GM04504 (cell line): ENCODE data around the gene CDC42EP5.
"Not testable (repeated sequence)": the region's sequence is repeated elsewhere in the genome, so short reads cannot be mapped to it uniquely, and the experiment has no call there.

Source experiments
- DNase-seq: peaks from one replicate; pipeline ENCODE4 v3.0.0-alpha.2; 2012; ENCODE audit warnings: low read depth

CDC42EP5 gene

GRCh38 chr19:54473071-54473891, at the start of gene CDC42EP5:
Gene CDC42EP5 (minus strand): TSS chr19:54473296. CDS start chr19:54465547, 7,749 bp downstream.
- peak; percentile 71 for DNase-seq

- DNase-seq: no peak
These were observed 48.9 kb upstream of the CDC42EP5 start for GRCh38 chr19:54521860-54522513.

- DNase-seq: no peak
These were observed 48.1 kb upstream of the CDC42EP5 start for GRCh38 chr19:54521022-54521859.

GRCh38 chr19:54518844-54519243, 45.7 kb upstream of the CDC42EP5 start:
- no peak for DNase-seq

- no peak for DNase-seq
These were observed 44.4 kb upstream of the CDC42EP5 start for GRCh38 chr19:54517483-54517882.

- DNase-seq: no peak
These were observed 42.1 kb upstream of the CDC42EP5 start for GRCh38 chr19:54515156-54515555.

- not testable (repeated sequence) for DNase-seq
These were observed 36.3 kb upstream of the CDC42EP5 start for GRCh38 chr19:54509200-54509940.

- DNase-seq: not testable (repeated sequence)
These were observed 35.4 kb upstream of the CDC42EP5 start for GRCh38 chr19:54508487-54508886.

- DNase-seq: no peak
These were observed 34.7 kb upstream of the CDC42EP5 start for GRCh38 chr19:54507824-54508223.

- not testable (repeated sequence) for DNase-seq
These were observed 34.1 kb upstream of the CDC42EP5 start for GRCh38 chr19:54507038-54507717.

GRCh38 chr19:54506079-54506478, 33.0 kb upstream of the CDC42EP5 start:
- no peak for DNase-seq

GRCh38 chr19:54505542-54505941, 32.4 kb upstream of the CDC42EP5 start:
- not testable (repeated sequence) for DNase-seq

- DNase-seq: no peak
These were observed 29.5 kb upstream of the CDC42EP5 start, which contains the start of gene LAIR2 for GRCh38 chr19:54502518-54503048. Gene LAIR2 (plus strand): TSS chr19:54502831. CDS start chr19:54502919, 88 bp downstream.

- DNase-seq: not testable (repeated sequence)
These were observed 25.3 kb upstream of the CDC42EP5 start for GRCh38 chr19:54498451-54498772.

- DNase-seq: not testable (repeated sequence)
These were observed 24.8 kb upstream of the CDC42EP5 start for GRCh38 chr19:54497747-54498450.

- not testable (repeated sequence) for DNase-seq
These were observed 22.2 kb upstream of the CDC42EP5 start for GRCh38 chr19:54495284-54495683.

- DNase-seq: no peak
These were observed 21.0 kb upstream of the CDC42EP5 start for GRCh38 chr19:54493967-54494585.

GRCh38 chr19:54493056-54493455, 20.0 kb upstream of the CDC42EP5 start:
- DNase-seq: not testable (repeated sequence)

- no peak for DNase-seq
These were observed 19.5 kb upstream of the CDC42EP5 start for GRCh38 chr19:54492568-54492967.

GRCh38 chr19:54489766-54490165, 16.7 kb upstream of the CDC42EP5 start:
- DNase-seq: no peak
